Astrocyte (in vitro differentiated cells and primary cell): ENCODE data around the gene UBQLN1. TPM values are rescaled to one million over a fixed set of nuclear protein-coding genes. Genes with fewer than 3 reads are reported as not detected.

Experiments used
- DNase-seq: peaks from one replicate; pipeline ENCODE4 v3.0.0-alpha.2; 2010; ENCODE audit warnings: low read depth
- FAIRE-seq: peaks from 2 replicates; lab custom pipeline; 2011; peaks lifted over from hg19 to GRCh38; lab: Jason Lieb, UNC
- H2AFZ ChIP-seq: 2 replicates; pipeline ENCODE4 v1.6.0; 2012; ENCODE audit warnings: low read depth, low read length, inconsistent platforms
- H3K27ac ChIP-seq: 2 replicates; pipeline ENCODE4 v1.5.1; 2011; ENCODE audit warnings: low read depth, low read length, inconsistent platforms
- H3K27me3 ChIP-seq: 2 replicates; pipeline ENCODE4 v1.6.0; 2011; ENCODE audit warnings: low read length, inconsistent platforms; ENCODE audit not compliant: insufficient read depth
- H3K36me3 ChIP-seq: 2 replicates; pipeline ENCODE4 v1.5.1; 2011; ENCODE audit warnings: low read length, inconsistent platforms; ENCODE audit not compliant: insufficient read depth
- H3K4me1 ChIP-seq: 2 replicates; pipeline ENCODE4 v1.5.1; 2011; ENCODE audit warnings: low read length, inconsistent platforms; ENCODE audit not compliant: insufficient read depth
- H3K4me2 ChIP-seq: 2 replicates; pipeline ENCODE4 v1.6.0; 2012; ENCODE audit warnings: low read length, inconsistent platforms
- H3K4me3 ChIP-seq: 2 replicates; pipeline ENCODE4 v1.5.1; 2011; ENCODE audit warnings: low read depth, mild to moderate bottlenecking, low read length, inconsistent platforms; ENCODE audit not compliant: insufficient read depth
- H3K79me2 ChIP-seq: 2 replicates; pipeline ENCODE4 v1.6.0; 2012; ENCODE audit warnings: mild to moderate bottlenecking, low read length, inconsistent platforms; ENCODE audit not compliant: insufficient read depth
- H3K9ac ChIP-seq: 2 replicates; pipeline ENCODE4 v1.6.0; 2012; ENCODE audit warnings: mild to moderate bottlenecking, low read length, inconsistent platforms
- H3K9me3 ChIP-seq: 2 replicates; pipeline ENCODE4 v1.5.1; 2012; ENCODE audit warnings: low read depth, mild to moderate bottlenecking, low read length, inconsistent platforms; ENCODE audit not compliant: insufficient read depth
- H4K20me1 ChIP-seq: 2 replicates; pipeline ENCODE4 v1.6.0; 2012; ENCODE audit warnings: low read length, inconsistent platforms; ENCODE audit not compliant: insufficient read depth
- H3K27ac Mint-ChIP-seq: one replicate; pipeline ENCODE4 v1.8.0; 2021; ENCODE audit warnings: mild to moderate bottlenecking, mixed read lengths; ENCODE audit not compliant: unreplicated experiment
- H3K27me3 Mint-ChIP-seq: one replicate; pipeline ENCODE4 v1.8.0; 2021; ENCODE audit warnings: low read depth, mixed read lengths; ENCODE audit not compliant: unreplicated experiment
- H3K36me3 Mint-ChIP-seq: one replicate; pipeline ENCODE4 v1.8.0; 2021; ENCODE audit warnings: low read depth, mixed read lengths; ENCODE audit not compliant: unreplicated experiment
- H3K4me1 Mint-ChIP-seq: one replicate; pipeline ENCODE4 v1.8.0; 2021; ENCODE audit warnings: low read depth, mixed read lengths; ENCODE audit not compliant: unreplicated experiment
- H3K4me3 Mint-ChIP-seq: one replicate; pipeline ENCODE4 v1.8.0; 2021; ENCODE audit warnings: mild to moderate bottlenecking, moderate library complexity, mixed read lengths; ENCODE audit not compliant: unreplicated experiment
- H3K9me3 Mint-ChIP-seq: one replicate; pipeline ENCODE4 v1.8.0; 2021; ENCODE audit warnings: mild to moderate bottlenecking, mixed read lengths; ENCODE audit not compliant: unreplicated experiment
- EZH2 ChIP-seq: IDR thresholded peaks from 2 replicates; pipeline ENCODE4 v1.6.1; 2012; ENCODE audit warnings: mild to moderate bottlenecking, low read length, inconsistent platforms; ENCODE audit not compliant: insufficient read depth
- total RNA-seq: library from RNA; stranded (reverse); gene quantifications from 2 replicates; pipeline ENCODE4 v1.2.1, GENCODE V29; 2021
- TF ChIP-seq, protein P1 (sequence below): IDR thresholded peaks from 2 replicates; pipeline ENCODE4 v1.5.1; 2011; ENCODE audit warnings: low read depth, mild to moderate bottlenecking, inconsistent platforms, low read length, moderate library complexity; ENCODE audit not compliant: insufficient read depth

The UBQLN1 gene
- total RNA-seq, 1 donor from 2014 or later = 99.3 TPM

DNA sequence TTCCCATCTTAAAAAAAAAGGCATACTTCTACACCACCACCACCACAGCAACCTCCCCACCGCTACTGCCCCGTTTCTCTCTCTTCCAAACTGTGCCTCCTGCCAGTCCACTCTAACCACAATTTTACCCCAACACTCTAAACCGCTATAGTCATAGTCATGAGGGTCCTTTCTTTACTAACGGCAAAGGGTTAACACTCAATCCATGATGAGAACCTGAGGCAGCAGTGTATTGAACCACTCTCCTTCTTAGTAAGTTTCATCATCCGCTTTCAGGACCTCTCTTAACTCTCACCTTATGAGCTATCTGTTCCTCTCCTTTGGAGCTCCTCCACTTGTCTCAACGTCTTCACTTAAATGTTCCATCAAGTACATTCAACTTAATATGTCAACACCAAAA lies 50.8 kb downstream of the UBQLN1 start:
- peaks cover 60% of the 10 kb centered on the region for H3K36me3 ChIP-seq
- no peak overlapping the region for H3K27ac ChIP-seq
- H3K4me3 ChIP-seq = no peak overlapping the region
- H3K27me3 ChIP-seq = no peaks in the 10 kb centered on the region
- no peak overlapping the region for H2AFZ ChIP-seq
- no peak for DNase-seq
- peaks cover 13% of the 10 kb centered on the region for H3K79me2 ChIP-seq
- peaks cover 11% of the 10 kb centered on the region for H4K20me1 ChIP-seq
- Mint-ChIP-seq H3K4me3 (no peak overlapping the region), H3K36me3 (peaks cover 18% of the 10 kb centered on the region), H3K27ac (no peak overlapping the region), H3K4me1 (no peaks in the 10 kb centered on the region), H3K27me3 (no peaks in the 10 kb centered on the region), H3K9me3 (peaks cover 1% of the 10 kb centered on the region)
- TF ChIP-seq, protein P1, sequence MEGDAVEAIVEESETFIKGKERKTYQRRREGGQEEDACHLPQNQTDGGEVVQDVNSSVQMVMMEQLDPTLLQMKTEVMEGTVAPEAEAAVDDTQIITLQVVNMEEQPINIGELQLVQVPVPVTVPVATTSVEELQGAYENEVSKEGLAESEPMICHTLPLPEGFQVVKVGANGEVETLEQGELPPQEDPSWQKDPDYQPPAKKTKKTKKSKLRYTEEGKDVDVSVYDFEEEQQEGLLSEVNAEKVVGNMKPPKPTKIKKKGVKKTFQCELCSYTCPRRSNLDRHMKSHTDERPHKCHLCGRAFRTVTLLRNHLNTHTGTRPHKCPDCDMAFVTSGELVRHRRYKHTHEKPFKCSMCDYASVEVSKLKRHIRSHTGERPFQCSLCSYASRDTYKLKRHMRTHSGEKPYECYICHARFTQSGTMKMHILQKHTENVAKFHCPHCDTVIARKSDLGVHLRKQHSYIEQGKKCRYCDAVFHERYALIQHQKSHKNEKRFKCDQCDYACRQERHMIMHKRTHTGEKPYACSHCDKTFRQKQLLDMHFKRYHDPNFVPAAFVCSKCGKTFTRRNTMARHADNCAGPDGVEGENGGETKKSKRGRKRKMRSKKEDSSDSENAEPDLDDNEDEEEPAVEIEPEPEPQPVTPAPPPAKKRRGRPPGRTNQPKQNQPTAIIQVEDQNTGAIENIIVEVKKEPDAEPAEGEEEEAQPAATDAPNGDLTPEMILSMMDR = no peak
- TF ChIP-seq EZH2 = no peak
- FAIRE-seq = no peak
- H3K4me1 ChIP-seq = no peaks in the 10 kb centered on the region
- no peak overlapping the region for H3K4me2 ChIP-seq
- H3K9ac ChIP-seq = no peak overlapping the region
- no peaks in the 10 kb centered on the region for H3K9me3 ChIP-seq

DNA sequence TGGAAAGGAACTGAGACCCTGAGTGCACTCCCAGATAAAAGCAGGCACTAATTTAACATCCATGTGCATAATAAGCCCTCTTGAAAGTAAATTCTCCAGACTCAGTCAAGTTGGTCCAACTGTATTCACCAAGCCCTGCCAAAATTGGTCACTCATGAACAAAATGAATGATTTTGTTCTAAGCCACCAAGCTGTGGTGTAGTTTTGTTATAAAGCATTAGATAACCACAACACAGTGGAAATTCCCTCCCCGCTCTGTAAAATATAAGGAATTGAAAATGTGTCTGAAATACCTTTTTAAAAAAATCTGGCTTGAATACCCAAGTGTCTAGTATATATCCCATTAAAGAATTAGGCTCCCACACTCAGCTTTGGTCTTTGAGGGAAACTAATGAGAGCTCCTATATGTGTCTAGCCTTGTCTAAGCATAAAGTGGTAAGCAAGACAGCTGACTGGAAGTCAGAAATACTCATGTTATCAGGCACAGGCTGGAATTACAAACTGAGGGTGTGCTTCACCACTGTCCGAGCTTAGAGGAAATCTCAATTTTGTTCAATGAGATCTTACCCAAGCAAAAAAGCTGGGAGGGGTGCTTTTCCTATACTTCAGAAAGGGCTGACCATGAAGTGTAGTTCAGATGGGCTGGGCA lies 51.6 kb downstream of the UBQLN1 start:
- Mint-ChIP-seq H3K4me3 (no peak overlapping the region), H3K4me1 (no peaks in the 10 kb centered on the region), H3K9me3 (peaks cover 1% of the 10 kb centered on the region), H3K27me3 (no peaks in the 10 kb centered on the region), H3K36me3 (peaks cover 26% of the 10 kb centered on the region), H3K27ac (no peak overlapping the region)
- no peak overlapping the region for H3K4me3 ChIP-seq
- H3K27ac ChIP-seq = no peak overlapping the region
- no peak for DNase-seq
- H3K79me2 ChIP-seq = peaks cover 13% of the 10 kb centered on the region
- H2AFZ ChIP-seq = no peak overlapping the region
- H3K9me3 ChIP-seq = no peaks in the 10 kb centered on the region
- H3K4me1 ChIP-seq = no peaks in the 10 kb centered on the region
- no peaks in the 10 kb centered on the region for H3K27me3 ChIP-seq
- peaks cover 60% of the 10 kb centered on the region for H3K36me3 ChIP-seq
- TF ChIP-seq, protein P1 = no peak
- no peak for TF ChIP-seq EZH2
- H4K20me1 ChIP-seq = peaks cover 7% of the 10 kb centered on the region
- no peak overlapping the region for H3K4me2 ChIP-seq
- no peak overlapping the region for H3K9ac ChIP-seq
- FAIRE-seq = no peak

DNA sequence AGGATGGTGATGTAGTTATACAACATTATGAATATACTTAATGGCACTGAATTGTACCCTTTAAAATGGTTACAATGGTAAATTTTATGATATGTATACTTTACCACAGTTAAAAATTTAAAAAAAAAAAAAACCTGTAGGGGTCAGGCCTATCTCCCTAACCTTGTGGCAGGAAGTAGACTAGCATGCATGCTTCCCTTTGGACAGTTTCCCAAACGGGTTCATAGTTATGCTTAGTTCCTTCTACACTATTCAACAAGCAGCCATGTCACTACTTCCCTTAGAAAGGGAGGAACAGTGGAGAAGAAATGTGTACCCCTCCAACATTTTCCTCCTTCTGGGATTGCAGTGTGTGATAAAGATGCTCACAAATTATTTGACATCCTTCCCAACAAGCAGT lies 52.3 kb downstream of the UBQLN1 start:
- peaks cover 55% of the 10 kb centered on the region for H3K36me3 ChIP-seq
- Mint-ChIP-seq H3K27ac (no peak overlapping the region), H3K27me3 (no peaks in the 10 kb centered on the region), H3K9me3 (peaks cover 1% of the 10 kb centered on the region), H3K36me3 (peaks cover 27% of the 10 kb centered on the region), H3K4me1 (no peaks in the 10 kb centered on the region), H3K4me3 (no peak overlapping the region)
- H3K9me3 ChIP-seq = no peaks in the 10 kb centered on the region
- no peak overlapping the region for H3K27ac ChIP-seq
- H3K4me2 ChIP-seq = no peak overlapping the region
- no peak overlapping the region for H2AFZ ChIP-seq
- no peak overlapping the region for H3K4me3 ChIP-seq
- H3K27me3 ChIP-seq = no peaks in the 10 kb centered on the region
- no peak for DNase-seq
- FAIRE-seq = no peak
- H3K4me1 ChIP-seq = no peaks in the 10 kb centered on the region
- peaks cover 13% of the 10 kb centered on the region for H3K79me2 ChIP-seq
- TF ChIP-seq, protein P1 = no peak
- no peak for TF ChIP-seq EZH2
- H3K9ac ChIP-seq = no peak overlapping the region
- H4K20me1 ChIP-seq = peaks cover 8% of the 10 kb centered on the region
